Measurements from ENCODE around the gene YBX2.

The YBX2 gene

GRCh38 chr17:7313890-7314718 lies 19.7 kb upstream of the YBX2 start:
- Histone ChIP-seq H3K4me1 (ENCODE audit: control insufficient read depth, insufficient read depth, low read length, poor library complexity, severe bottlenecking) (peaks cover 46% of the 10 kb centered on the region), H3K27me3 (replicated peaks; ENCODE audit: control insufficient read depth, insufficient read depth, low read length, poor library complexity, severe bottlenecking) (no peaks in the 10 kb centered on the region), H3K4me3 (ENCODE audit: insufficient read depth, low read depth, low read length, poor library complexity, severe bottlenecking) (peak overlapping the region; percentile 63), H3K36me3 (ENCODE audit: control insufficient read depth, insufficient read depth, low read length) (peaks cover 72% of the 10 kb centered on the region), H3K27ac (ENCODE audit: insufficient read depth, low read length, poor library complexity, severe bottlenecking) (peak overlapping the region; percentile 75), H3K9me3 (ENCODE audit: control insufficient read depth, low read length) (no peaks in the 10 kb centered on the region)
- DNase-seq: no peak

GRCh38 chr17:7313088-7313889 lies 18.9 kb upstream of the YBX2 start:
- Histone ChIP-seq H3K9me3 (ENCODE audit: control insufficient read depth, low read length) (no peaks in the 10 kb centered on the region), H3K27ac (ENCODE audit: insufficient read depth, low read length, poor library complexity, severe bottlenecking) (no peak overlapping the region), H3K27me3 (replicated peaks; ENCODE audit: control insufficient read depth, insufficient read depth, low read length, poor library complexity, severe bottlenecking) (no peaks in the 10 kb centered on the region), H3K36me3 (ENCODE audit: control insufficient read depth, insufficient read depth, low read length) (peaks cover 64% of the 10 kb centered on the region), H3K4me1 (ENCODE audit: control insufficient read depth, insufficient read depth, low read length, poor library complexity, severe bottlenecking) (peaks cover 46% of the 10 kb centered on the region), H3K4me3 (ENCODE audit: insufficient read depth, low read depth, low read length, poor library complexity, severe bottlenecking) (no peak overlapping the region)
- no peak for DNase-seq

- no peaks in the 10 kb centered on the region for H3K27me3 ChIP-seq (replicated peaks; ENCODE audit: control insufficient read depth, insufficient read depth, low read length, poor library complexity, severe bottlenecking)
- H3K4me1 ChIP-seq (ENCODE audit: control insufficient read depth, insufficient read depth, low read length, poor library complexity, severe bottlenecking): peaks cover 46% of the 10 kb centered on the region
- H3K27ac ChIP-seq (ENCODE audit: insufficient read depth, low read length, poor library complexity, severe bottlenecking): no peak overlapping the region
- DNase-seq: no peak
- no peak overlapping the region for H3K4me3 ChIP-seq (ENCODE audit: insufficient read depth, low read depth, low read length, poor library complexity, severe bottlenecking)
- no peaks in the 10 kb centered on the region for H3K9me3 ChIP-seq (ENCODE audit: control insufficient read depth, low read length)
- peaks cover 57% of the 10 kb centered on the region for H3K36me3 ChIP-seq (ENCODE audit: control insufficient read depth, insufficient read depth, low read length)
These were observed 18.1 kb upstream of the YBX2 start for GRCh38 chr17:7312432-7313087.

- Histone ChIP-seq H3K4me3 (ENCODE audit: insufficient read depth, low read depth, low read length, poor library complexity, severe bottlenecking) (no peak overlapping the region), H3K9me3 (ENCODE audit: control insufficient read depth, low read length) (no peaks in the 10 kb centered on the region), H3K36me3 (ENCODE audit: control insufficient read depth, insufficient read depth, low read length) (peaks cover 49% of the 10 kb centered on the region), H3K27me3 (replicated peaks; ENCODE audit: control insufficient read depth, insufficient read depth, low read length, poor library complexity, severe bottlenecking) (no peaks in the 10 kb centered on the region), H3K4me1 (ENCODE audit: control insufficient read depth, insufficient read depth, low read length, poor library complexity, severe bottlenecking) (peaks cover 45% of the 10 kb centered on the region), H3K27ac (ENCODE audit: insufficient read depth, low read length, poor library complexity, severe bottlenecking) (peak overlapping the region; percentile 98)
- no peak for DNase-seq
These were observed 16.8 kb upstream of the YBX2 start for GRCh38 chr17:7311110-7311705.

GRCh38 chr17:7309628-7310027 lies 15.2 kb upstream of the YBX2 start:
- no peak for DNase-seq
- H3K9me3 ChIP-seq (ENCODE audit: control insufficient read depth, low read length): no peaks in the 10 kb centered on the region
- H3K4me3 ChIP-seq (ENCODE audit: insufficient read depth, low read depth, low read length, poor library complexity, severe bottlenecking): peak overlapping the region; percentile 42
- H3K36me3 ChIP-seq (ENCODE audit: control insufficient read depth, insufficient read depth, low read length): peaks cover 49% of the 10 kb centered on the region
- peaks cover 33% of the 10 kb centered on the region for H3K4me1 ChIP-seq (ENCODE audit: control insufficient read depth, insufficient read depth, low read length, poor library complexity, severe bottlenecking)
- H3K27me3 ChIP-seq (replicated peaks; ENCODE audit: control insufficient read depth, insufficient read depth, low read length, poor library complexity, severe bottlenecking): no peaks in the 10 kb centered on the region
- H3K27ac ChIP-seq (ENCODE audit: insufficient read depth, low read length, poor library complexity, severe bottlenecking): peak overlapping the region; percentile 98

- Histone ChIP-seq H3K4me1 (ENCODE audit: control insufficient read depth, insufficient read depth, low read length, poor library complexity, severe bottlenecking) (peaks cover 27% of the 10 kb centered on the region), H3K27me3 (replicated peaks; ENCODE audit: control insufficient read depth, insufficient read depth, low read length, poor library complexity, severe bottlenecking) (no peaks in the 10 kb centered on the region), H3K36me3 (ENCODE audit: control insufficient read depth, insufficient read depth, low read length) (peaks cover 44% of the 10 kb centered on the region), H3K9me3 (ENCODE audit: control insufficient read depth, low read length) (no peaks in the 10 kb centered on the region), H3K4me3 (ENCODE audit: insufficient read depth, low read depth, low read length, poor library complexity, severe bottlenecking) (peak overlapping the region; percentile 93), H3K27ac (ENCODE audit: insufficient read depth, low read length, poor library complexity, severe bottlenecking) (peak overlapping the region; percentile 98)
- DNase-seq: peak; percentile 89 to 90 (median 89)
These were observed 14.4 kb upstream of the YBX2 start for GRCh38 chr17:7308625-7309433.

- Histone ChIP-seq H3K27ac (ENCODE audit: insufficient read depth, low read length, poor library complexity, severe bottlenecking) (peak overlapping the region; percentile 98), H3K4me1 (ENCODE audit: control insufficient read depth, insufficient read depth, low read length, poor library complexity, severe bottlenecking) (peaks cover 23% of the 10 kb centered on the region), H3K36me3 (ENCODE audit: control insufficient read depth, insufficient read depth, low read length) (peaks cover 36% of the 10 kb centered on the region), H3K4me3 (ENCODE audit: insufficient read depth, low read depth, low read length, poor library complexity, severe bottlenecking) (peak overlapping the region; percentile 93), H3K27me3 (replicated peaks; ENCODE audit: control insufficient read depth, insufficient read depth, low read length, poor library complexity, severe bottlenecking) (no peaks in the 10 kb centered on the region), H3K9me3 (ENCODE audit: control insufficient read depth, low read length) (no peaks in the 10 kb centered on the region)
- DNase-seq: peak; percentile 42 to 57 (median 48)
These were observed 13.5 kb upstream of the YBX2 start for GRCh38 chr17:7307686-7308624.

GRCh38 chr17:7306911-7307685 lies 12.7 kb upstream of the YBX2 start, which contains the start of gene EIF5A:
TSS of gene EIF5A (plus strand) at chr17:7307628. CDS start at chr17:7309636, 2,008 bp downstream.
- H3K4me3 ChIP-seq (ENCODE audit: insufficient read depth, low read depth, low read length, poor library complexity, severe bottlenecking): peak within 1 kb of the TSS; percentile 93
- peaks cover 18% of the 10 kb centered on the region for H3K4me1 ChIP-seq (ENCODE audit: control insufficient read depth, insufficient read depth, low read length, poor library complexity, severe bottlenecking)
- no peaks in the 10 kb centered on the region for H3K27me3 ChIP-seq (replicated peaks; ENCODE audit: control insufficient read depth, insufficient read depth, low read length, poor library complexity, severe bottlenecking)
- H3K36me3 ChIP-seq (ENCODE audit: control insufficient read depth, insufficient read depth, low read length): peaks cover 28% of the 10 kb centered on the region
- no peaks in the 10 kb centered on the region for H3K9me3 ChIP-seq (ENCODE audit: control insufficient read depth, low read length)
- peak within 1 kb of the TSS; percentile 98 for H3K27ac ChIP-seq (ENCODE audit: insufficient read depth, low read length, poor library complexity, severe bottlenecking)
- DNase-seq: peak; percentile 100

Data from effector memory CD4-positive, alpha-beta T cell (primary cell).